IPS DF 4.7 (cell line): Measurements from ENCODE around the gene EFNA4.

Experiments
- DNase-seq: peaks from one replicate; pipeline ENCODE4 v3.0.0-alpha.2; 2013; ENCODE audit warnings: low spot score; ENCODE audit errors: extremely low read depth

EFNA4 gene, protein sequence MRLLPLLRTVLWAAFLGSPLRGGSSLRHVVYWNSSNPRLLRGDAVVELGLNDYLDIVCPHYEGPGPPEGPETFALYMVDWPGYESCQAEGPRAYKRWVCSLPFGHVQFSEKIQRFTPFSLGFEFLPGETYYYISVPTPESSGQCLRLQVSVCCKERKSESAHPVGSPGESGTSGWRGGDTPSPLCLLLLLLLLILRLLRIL

DNA sequence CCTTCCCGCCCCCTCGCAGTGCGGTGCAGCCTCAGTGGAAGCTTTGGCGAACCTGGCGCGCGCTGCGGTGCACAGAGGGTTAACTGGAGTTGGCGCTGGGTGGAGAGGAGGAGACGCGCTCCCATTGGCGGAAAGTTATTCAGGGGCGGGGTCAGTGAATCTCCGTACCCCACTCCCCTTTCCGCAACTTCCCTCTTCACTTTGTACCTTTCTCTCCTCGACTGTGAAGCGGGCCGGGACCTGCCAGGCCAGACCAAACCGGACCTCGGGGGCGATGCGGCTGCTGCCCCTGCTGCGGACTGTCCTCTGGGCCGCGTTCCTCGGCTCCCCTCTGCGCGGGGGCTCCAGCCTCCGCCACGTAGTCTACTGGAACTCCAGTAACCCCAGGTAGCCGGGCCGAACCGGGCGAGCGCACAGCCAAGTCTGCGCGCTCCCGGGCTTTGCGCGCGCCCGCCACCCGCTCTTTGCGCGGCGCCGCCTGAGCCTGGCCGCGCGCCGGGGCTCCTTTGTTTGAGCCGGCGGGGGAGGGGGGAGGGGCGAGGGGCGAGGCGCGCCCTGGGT lies at the start of gene EFNA4:
Gene EFNA4, plus strand, starts transcription at position 191 of the 561 bp plus-strand sequence. Its CDS starts 84 bp downstream, at position 275.
- no peak for DNase-seq

DNA sequence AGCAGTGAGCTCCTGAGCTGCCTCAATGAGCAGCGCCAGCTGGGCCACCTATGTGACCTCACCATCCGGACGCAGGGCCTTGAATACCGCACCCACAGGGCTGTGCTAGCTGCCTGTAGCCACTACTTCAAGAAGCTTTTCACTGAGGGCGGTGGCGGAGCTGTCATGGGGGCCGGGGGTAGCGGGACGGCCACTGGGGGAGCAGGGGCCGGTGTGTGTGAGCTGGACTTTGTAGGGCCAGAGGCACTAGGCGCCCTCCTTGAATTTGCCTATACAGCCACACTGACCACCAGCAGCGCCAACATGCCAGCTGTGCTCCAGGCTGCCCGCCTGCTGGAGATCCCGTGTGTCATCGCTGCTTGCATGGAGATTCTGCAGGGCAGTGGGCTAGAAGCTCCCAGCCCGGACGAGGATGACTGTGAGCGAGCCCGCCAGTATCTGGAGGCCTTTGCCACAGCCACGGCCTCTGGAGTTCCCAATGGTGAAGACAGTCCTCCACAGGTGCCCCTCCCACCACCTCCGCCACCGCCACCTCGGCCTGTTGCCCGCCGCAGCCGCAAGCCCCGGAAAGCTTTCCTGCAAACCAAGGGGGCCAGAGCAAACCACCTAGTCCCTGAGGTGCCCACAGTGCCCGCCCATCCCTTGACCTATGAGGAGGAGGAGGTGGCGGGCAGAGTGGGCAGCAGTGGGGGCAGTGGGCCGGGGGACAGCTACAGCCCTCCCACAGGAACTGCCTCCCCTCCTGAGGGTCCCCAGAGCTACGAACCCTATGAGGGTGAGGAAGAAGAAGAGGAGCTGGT lies 48.6 kb upstream of the EFNA4 start:
- DNase-seq, result no peak

DNA sequence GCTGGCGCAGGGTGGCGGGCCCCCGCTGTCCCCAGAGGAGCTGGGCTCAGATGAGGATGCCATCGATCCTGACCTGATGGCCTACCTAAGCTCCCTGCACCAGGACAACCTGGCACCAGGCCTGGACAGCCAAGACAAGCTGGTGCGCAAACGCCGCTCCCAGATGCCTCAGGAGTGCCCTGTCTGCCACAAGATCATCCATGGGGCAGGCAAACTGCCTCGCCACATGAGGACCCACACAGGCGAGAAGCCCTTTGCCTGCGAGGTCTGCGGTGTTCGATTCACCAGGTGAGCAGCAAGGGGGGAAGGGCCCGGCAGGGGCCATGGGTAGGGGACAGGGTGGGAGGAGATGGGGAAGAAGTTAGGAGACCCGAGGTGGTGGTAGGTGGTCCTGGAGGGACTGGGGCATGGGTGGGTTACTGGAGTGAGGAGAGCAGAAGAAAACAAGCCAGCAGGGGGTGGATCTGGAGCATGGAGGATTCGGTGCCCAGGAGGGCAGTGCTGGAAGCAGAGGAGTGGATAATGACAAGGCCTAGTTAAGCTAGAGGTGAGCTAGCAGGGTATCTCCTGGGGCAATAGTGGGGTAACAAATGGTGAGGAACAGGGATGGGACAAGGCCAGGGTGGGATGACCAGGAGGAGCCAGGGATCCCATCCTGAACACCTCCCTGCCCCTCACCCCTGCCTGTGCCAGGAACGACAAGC lies 47.9 kb upstream of the EFNA4 start:
- no peak for DNase-seq

DNA sequence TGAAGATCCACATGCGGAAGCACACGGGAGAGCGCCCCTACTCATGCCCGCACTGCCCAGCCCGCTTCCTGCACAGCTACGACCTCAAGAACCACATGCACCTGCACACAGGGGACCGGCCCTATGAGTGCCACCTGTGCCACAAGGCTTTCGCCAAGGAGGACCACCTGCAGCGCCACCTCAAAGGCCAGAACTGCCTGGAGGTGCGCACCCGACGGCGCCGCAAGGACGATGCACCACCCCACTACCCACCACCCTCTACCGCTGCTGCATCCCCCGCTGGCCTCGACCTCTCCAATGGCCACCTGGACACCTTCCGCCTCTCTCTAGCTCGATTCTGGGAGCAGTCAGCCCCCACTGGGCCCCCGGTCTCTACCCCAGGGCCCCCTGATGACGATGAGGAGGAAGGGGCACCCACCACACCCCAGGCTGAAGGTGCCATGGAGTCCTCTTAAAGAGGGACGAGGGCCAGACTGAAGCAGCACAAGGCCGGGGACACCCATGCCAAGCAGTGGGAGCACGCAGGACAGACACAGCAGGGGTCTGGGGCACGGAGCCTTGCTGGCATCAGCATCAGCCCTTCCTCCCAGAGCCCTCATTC lies 47.2 kb upstream of the EFNA4 start:
- DNase-seq, result no peak

DNA sequence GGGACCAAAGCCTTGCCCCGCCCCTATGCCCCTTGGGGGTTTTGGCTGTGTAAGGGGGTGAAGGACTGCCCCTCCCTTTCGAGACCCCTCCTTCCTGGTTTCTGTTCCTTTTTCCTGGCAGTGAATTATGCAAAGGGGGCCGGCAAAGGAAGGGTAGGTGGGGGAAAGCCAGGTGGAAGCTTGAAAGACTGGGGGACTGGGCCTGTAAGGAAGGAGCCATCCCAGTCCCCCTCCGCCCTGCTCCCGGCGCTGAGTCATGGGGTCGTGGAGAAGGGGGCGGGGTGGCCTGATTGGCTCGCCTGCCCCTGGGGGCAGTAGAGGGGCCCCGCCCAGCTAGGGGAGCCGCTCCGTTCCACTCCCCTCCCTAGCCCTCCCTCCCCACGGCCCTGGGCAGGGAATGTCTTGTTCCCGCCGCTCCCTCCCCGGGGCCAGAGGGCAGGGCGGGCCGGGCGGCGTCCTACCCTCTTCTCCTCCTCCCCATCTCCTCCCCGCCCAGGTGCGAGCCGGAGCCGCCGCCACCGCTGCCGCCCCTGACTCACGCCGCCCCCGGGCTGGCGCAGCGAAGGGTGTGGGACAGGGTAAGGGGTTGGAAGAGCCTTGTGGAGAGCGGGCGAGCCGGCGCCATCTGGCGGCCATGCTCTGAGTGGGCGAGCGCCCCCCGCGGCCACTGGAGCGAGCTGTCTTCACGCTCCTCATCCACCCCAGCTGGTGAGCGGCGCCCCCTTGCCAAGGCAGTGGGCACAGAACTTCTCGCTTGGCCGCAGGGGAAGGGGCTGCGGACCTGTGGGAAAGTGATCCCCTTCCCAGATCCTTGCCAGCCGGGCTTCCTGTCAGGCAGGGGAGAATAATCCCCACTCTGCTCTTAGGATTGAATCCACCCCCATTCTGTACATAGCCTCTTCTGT lies 46.2 kb upstream of the EFNA4 start:
- no peak for DNase-seq

DNA sequence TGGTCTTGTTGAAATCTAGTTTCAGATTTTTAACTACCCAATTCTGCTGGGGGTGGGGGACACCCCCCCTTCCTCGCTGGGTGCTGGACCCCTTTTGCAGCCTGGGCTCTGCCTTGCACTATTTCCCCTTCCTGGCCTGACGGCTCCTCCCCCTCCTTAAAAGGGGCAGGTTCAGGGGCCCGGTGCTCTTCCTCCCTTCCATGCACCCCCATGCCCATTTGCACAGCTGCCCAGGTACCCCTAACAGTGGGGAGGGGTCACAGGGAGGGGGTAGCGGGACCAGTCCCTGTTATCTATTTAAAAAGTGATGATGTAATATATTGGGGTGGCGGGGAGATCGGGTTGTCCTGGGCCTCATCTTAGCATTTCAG lies 45.6 kb upstream of the EFNA4 start:
- DNase-seq, result no peak

DNA sequence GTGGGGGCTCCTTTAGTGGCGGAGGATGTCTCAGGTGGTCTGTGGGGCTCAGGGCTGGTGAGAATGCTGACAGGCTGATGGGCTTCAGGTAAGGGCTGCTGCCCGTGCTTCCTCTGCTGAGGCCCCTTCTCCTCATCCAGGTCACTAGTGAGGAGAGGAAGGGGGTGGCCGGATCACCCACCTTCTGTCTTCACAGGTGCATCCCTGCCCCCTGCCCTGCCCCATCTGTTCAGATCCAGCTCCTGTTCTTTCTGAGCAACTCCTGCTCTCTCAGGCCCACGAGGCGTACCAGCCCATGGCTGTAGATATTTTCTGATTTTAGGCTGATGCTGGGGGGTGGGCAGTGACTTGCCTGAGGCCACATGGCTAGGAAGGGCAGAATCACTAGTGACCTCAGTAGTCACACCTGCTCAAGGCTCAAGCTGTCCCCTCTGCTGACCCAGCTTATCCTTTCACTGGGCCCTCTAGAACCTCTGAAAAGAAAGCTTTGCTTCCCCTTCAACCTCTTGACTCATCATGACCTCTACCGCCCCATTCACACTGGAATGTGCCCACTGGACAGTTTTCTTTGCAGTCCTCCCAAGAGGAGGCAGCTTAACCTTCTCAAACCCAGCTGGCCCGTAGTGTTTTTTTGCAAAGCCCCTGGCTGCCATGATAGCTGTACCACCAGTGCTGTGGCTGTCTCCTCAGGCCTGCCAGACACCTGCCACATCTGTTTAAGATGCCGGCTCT lies 44.8 kb upstream of the EFNA4 start:
- DNase-seq, result no peak

DNA sequence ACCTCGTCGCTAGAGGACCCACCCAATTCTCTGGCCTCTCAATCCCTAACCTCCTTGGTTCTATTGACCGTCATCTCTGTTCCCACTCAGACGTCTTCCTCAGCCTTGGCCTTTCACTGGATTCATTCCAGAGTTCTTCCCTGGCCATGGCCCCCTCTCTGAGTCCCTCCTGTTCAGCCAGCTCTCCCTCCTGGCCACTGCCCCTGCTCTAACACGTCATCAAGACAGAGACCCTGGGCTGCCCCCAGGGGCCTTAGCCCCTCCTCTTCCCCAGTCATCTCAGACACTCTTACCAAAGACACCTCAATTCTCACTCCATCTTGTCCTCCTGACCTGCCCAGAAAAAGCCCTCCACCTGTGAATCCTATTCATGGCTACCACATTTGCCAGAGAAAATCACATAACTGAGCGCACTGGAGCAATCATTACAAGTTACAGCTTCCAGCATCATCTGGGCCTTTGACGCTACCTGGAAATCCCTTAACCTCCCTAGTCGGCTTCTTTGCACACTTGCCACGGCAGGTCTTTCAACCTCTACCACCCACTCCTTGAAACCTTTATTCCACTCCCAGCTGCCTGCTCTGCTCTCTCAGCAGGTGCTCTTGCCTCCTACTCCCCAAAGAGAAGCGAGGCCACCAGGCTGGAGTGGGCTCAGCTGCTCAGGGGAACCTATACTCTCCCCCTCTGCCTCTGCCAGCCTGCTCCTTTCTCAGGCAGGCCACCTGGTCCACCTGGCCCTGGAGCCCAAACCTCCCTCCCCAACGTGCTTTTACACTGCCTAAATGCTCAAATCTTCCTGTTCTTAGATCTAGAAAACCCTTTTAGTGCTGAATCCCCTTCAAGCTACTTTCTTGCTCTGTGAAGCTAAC lies 43.9 kb upstream of the EFNA4 start:
- no peak for DNase-seq

DNA sequence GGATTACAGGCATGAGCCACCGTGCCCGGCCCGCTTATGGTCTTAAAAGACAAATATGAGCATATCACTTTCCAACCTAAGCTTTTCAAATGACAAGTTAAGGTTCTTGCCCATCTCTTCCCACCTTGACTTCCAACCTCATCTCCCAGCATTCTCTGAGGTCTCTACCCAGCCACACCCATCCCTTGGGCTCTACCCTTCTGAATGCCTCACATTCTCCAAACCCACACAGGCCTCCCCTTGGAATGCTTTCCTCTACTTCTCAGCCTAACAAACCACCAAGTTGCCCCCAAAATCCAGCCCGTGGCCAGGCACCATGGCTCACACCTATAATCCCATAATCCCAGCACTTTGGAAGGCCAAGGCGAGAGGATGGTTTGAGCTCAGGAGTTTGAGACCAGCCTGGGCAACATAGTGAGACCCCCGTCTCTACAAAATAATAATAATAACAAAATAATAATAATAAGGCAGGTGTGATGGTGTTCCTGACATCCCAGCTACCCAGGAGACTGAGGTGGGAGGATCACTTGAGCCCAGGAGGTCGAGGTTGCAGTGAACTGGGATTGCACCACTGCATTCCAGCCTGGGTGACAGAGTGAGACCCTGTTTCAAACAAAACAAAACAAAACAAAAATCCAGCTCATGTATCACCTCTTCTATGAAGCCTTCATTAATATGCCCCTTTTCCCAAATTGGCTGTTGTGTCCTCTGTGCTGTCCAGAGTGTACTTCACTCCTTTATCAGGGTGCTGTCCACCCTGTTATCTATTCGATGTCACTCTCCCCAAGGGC lies 41.2 kb upstream of the EFNA4 start:
- DNase-seq, result no peak

DNA sequence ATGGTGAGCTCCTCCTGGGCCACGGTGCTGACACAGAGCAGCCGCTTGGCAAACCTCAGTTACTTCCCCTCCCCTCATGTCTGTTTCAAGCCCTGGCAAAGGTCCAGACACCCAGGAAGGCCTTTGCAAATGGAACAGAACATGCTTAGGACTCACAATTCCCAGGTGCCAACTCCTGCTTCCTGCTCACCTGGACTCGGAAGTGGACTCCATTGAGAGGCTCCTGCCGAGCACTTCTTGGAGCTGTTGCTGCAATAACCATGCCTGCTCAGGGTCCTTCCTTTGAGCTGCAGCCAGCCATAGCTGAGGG lies 40.7 kb upstream of the EFNA4 start:
- no peak for DNase-seq

DNA sequence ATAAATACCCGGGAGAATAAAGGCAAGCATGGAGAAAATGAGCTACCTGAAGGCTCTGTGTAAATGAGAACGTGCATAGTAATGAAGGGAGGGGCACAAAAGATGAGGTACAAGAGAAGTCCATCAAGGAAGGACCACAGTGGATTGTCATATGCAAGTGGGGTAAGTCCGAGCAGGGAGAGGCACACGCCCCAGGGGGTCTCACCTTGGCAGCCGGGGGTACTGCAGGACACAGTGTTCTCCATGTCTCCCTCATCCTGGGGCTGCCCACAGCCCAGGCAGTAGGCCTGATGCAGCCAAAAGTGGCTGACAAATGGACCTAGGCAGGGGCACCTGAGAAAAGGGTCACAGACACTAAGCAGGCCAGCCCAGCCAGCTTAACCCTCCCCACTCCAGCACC lies 39.9 kb upstream of the EFNA4 start:
- no peak for DNase-seq

DNA sequence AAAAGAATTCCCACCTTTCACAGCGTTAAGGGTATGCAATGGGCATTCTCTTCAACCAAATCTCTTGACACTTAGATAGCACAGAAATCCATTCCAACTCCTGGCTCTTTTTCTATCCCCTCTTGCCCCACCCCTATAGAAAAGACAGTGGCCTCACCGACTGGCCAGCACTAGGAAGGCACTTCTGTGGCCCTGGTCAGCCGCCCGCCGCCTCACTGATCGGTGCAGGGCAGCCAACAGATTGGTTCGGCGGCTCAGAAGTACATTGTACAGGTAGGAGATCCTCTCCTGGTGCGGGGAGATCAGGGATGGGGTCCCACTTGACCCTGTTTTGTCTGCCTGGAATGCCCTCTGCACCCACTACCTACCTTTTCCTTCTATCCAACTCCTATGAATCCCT lies 39.2 kb upstream of the EFNA4 start:
- DNase-seq, result no peak

DNA sequence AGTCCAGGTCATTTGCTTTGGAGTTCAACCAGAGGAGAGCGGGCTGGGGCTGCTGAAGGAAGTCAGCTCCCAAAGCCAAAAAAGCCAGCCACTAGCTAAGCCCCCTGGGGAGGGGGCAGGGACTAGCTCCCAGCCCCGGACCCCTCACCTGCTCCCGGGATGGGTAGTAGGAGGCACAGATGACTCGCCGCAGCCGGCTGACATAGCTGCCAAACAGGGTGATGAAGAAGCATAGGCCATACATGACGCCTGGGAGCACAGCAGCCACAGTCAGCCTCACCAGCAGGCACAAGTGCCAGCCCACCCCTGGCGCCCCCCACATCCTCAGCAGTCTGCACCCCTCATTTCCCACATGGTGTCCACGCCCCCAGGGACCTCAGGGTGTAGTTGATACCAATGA lies 37.4 kb upstream of the EFNA4 start:
- DNase-seq, result no peak

DNA sequence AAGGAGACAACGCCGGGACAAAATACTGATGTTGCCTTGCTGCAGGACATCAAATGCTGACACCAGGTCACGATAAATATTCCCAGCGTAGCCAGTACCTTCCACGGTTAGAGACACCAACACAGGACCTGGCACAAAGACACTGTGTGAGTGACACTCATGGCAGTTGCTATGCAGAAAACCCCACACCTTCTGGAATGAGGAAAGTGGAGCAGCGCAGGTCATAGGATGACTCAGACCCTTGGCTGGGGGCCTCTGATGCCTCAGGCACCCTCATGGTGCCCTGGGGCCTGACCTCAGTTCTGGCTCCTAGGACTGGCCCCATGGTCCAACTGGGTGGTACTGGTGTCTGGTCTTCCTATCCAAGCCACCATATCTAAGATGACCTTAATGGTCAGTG lies 37.0 kb upstream of the EFNA4 start:
- DNase-seq, result no peak

DNA sequence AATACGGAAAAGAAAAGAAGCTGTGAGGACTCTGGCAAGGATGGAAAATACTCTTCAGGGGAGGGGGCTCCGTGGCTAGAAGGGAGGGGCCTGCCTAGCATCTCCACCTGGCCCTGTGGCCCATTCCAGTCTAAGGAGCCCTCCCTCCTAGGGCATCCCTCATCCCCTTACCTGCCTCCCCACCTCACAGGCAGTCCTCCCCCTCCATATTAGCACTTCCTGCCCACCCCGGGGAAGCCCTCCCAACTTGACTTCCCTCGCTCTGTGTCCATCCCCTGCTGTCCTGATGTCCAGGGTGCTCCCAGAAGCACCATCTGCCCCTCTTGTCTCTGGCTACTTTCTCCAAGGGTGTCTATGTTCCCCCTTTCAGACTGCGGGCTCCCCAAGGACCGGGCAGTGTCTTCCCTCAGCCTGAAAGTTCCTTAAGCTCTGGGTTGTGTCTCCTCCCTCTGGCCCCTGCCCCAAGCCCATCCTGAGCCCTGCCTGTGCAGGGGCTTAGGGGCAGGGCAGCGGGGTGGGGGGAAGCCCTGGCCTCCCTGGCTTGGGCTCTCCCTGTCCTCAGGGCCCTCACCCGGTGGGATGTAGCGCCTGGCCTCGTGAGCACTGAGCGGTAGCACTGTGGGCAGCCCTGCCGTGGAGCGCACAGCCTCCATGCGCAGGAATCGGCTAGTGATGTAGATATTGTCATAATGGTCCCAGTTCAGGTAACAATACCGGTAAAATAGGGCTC lies 33.9 kb upstream of the EFNA4 start:
- DNase-seq, result no peak

DNA sequence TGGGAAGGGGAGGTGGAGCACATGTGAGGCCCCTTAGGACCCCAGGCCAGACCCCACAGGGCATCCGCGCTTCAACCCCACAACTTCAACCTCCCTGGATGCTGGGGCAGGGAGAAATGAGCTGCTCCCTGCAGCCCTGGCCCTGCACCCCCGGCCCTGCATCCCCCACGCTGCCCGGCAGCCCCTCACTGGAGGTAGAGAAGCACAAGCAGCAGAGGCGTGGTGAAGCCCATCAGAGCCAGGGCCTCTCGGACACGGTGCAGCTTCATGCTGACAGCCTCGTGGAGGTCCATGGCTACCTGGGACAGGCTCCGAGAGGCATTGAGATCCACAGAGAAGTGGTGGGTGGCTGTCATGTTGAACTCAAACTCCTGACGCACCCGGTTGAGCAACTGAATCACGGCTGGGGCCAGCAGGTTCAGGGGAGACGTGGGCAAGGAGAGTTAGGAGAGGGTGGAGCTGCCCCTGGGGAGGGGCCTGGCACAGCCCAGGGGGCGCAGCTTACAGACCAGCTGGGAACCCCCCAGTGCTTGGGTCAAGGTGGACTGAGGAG lies 33.2 kb upstream of the EFNA4 start:
- DNase-seq, result no peak

DNA sequence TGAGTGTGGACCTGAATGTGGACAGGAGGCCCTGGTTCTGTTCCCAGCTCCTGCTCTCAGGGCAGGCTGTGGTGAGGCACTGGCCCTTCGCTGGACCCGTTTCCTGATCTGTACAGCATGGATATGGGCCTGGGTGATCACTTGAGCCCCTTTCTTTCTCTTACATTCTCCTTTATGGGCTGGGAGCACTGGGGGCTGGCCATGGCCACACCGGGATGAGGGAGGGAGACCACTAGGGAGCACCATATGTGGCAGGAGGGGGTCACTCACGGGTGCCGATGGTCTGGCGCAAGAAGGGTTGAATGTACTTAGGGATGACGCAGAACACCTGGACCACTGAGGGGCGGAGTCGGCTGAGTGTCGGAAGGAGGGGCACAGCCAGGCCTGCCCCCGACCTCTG lies 32.6 kb upstream of the EFNA4 start:
- no peak for DNase-seq

DNA sequence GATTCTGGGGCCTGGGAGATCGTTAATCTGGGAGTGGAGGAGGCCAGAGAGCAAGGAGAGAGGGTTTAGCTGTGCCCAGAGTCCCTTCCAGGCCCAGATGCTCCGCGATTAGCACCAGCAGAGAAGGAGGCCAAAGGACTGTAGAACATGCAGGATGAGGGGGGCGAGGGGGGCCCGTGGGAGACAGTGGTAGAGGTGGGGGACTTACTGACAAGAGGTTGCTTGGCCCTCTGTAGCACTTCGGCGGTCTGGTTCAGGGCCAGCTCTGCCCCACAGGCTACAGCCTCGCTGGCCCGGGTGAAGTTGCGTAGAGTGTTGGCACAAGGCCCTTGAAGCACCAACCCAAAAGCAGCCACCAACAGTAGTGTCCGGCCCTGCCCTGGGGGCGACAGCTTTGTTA lies 30.7 kb upstream of the EFNA4 start:
- no peak for DNase-seq
